Measurements from ENCODE around the gene DUS1L.

The DUS1L gene

GRCh38 chr17:82058230-82058854 lies 7.3 kb downstream of the DUS1L start:
- Histone ChIP-seq H2AFZ (ENCODE audit: low read depth, low read length) (no peak overlapping the region), H3K4me1 (ENCODE audit: insufficient read depth, low read length) (peaks cover 32% of the 10 kb centered on the region), H3K4me2 (ENCODE audit: insufficient read depth, low read length) (no peak overlapping the region), H4K20me1 (ENCODE audit: insufficient read depth, low read length) (peaks cover 68% of the 10 kb centered on the region), H3K4me3 (ENCODE audit: low read depth in 1 of 2, low read length in 2 of 2) (no peak overlapping the region), H3K9ac (ENCODE audit: low read depth, low read length) (no peak overlapping the region), H3K9me3 (ENCODE audit: insufficient read depth, low read length, severe bottlenecking) (no peaks in the 10 kb centered on the region), H3K27me3 (ENCODE audit: insufficient read depth, low read length, poor library complexity) (no peaks in the 10 kb centered on the region), H3K79me2 (ENCODE audit: insufficient read depth, low read length) (peaks cover 19% of the 10 kb centered on the region), H3K27ac (ENCODE audit: low read length) (no peak overlapping the region), H3K36me3 (ENCODE audit: insufficient read depth, low read length) (peaks cover 98% of the 10 kb centered on the region)
- TF ChIP-seq CTCF (IDR thresholded peaks at IDR 0.05; ENCODE audit: borderline replicate concordance, extremely low read depth, low read length, poor library complexity, severe bottlenecking): no peak
- no peak for TF ChIP-seq EZH2 (IDR thresholded peaks at IDR 0.05; ENCODE audit: borderline replicate concordance, low read depth, low read length, severe bottlenecking)
- DNase-seq: peak; percentile 8
- no peak for ATAC-seq (ENCODE audit: insufficient read depth, low read depth)

GRCh38 chr17:82056729-82057621 lies 8.6 kb downstream of the DUS1L start:
- H2AFZ ChIP-seq (ENCODE audit: low read depth, low read length): no peak overlapping the region
- H3K27ac ChIP-seq (ENCODE audit: low read length): no peak overlapping the region
- H3K9me3 ChIP-seq (ENCODE audit: insufficient read depth, low read length, severe bottlenecking): no peaks in the 10 kb centered on the region
- H3K9ac ChIP-seq (ENCODE audit: low read depth, low read length): no peak overlapping the region
- DNase-seq (peak; percentile 15), ATAC-seq (ENCODE audit: insufficient read depth, low read depth) (peak; percentile 4; the same call in 1 of the 3 replicates)
- no peak overlapping the region for H3K4me2 ChIP-seq (ENCODE audit: insufficient read depth, low read length)
- peaks cover 91% of the 10 kb centered on the region for H3K36me3 ChIP-seq (ENCODE audit: insufficient read depth, low read length)
- H3K4me3 ChIP-seq (ENCODE audit: low read depth in 1 of 2, low read length in 2 of 2): no peak overlapping the region
- no peaks in the 10 kb centered on the region for H3K27me3 ChIP-seq (ENCODE audit: insufficient read depth, low read length, poor library complexity)
- peaks cover 30% of the 10 kb centered on the region for H3K4me1 ChIP-seq (ENCODE audit: insufficient read depth, low read length)
- H4K20me1 ChIP-seq (ENCODE audit: insufficient read depth, low read length): peaks cover 75% of the 10 kb centered on the region
- peaks cover 30% of the 10 kb centered on the region for H3K79me2 ChIP-seq (ENCODE audit: insufficient read depth, low read length)
- TF ChIP-seq EZH2 (IDR thresholded peaks at IDR 0.05; ENCODE audit: borderline replicate concordance, low read depth, low read length, severe bottlenecking): no peak
- no peak for TF ChIP-seq CTCF (IDR thresholded peaks at IDR 0.05; ENCODE audit: borderline replicate concordance, extremely low read depth, low read length, poor library complexity, severe bottlenecking)

DNA sequence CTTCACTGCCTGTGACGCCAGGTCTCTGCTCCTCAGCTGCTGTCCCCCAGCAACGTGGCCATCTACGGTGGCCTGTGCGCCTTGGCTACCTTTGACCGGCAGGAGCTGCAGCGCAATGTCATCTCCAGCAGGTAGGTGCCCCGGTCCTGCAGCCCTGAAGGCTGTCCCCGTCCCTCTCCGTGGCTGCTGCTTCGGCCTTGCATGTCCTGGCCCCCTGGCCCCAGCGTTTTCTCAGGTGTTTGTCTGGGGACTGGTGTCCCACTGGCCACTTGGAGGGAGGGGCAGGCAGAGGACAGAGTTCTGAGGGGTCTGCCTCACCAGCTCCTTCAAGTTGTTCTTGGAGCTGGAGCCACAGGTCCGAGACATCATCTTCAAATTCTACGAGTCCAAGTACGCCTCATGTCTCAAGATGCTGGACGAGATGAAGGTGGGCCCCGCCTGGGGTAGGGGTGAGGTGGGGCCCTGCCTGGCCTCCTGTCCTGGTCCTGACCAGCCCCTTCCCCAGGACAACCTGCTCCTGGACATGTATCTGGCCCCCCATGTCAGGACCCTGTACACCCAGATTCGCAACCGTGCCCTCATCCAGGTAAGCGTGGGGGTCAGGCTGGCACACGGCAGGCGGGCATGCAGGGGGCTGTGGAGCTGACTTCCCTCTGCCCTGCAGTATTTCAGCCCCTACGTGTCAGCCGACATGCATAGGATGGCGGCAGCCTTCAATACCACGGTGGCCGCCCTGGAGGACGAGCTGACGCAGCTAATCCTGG lies 9.5 kb downstream of the DUS1L start:
- Histone ChIP-seq H3K9ac (ENCODE audit: low read depth, low read length) (no peak overlapping the region), H3K27ac (ENCODE audit: low read length) (no peak overlapping the region), H3K4me3 (ENCODE audit: low read depth in 1 of 2, low read length in 2 of 2) (no peak overlapping the region), H3K27me3 (ENCODE audit: insufficient read depth, low read length, poor library complexity) (no peaks in the 10 kb centered on the region), H3K4me1 (ENCODE audit: insufficient read depth, low read length) (peaks cover 30% of the 10 kb centered on the region), H3K4me2 (ENCODE audit: insufficient read depth, low read length) (no peak overlapping the region), H3K36me3 (ENCODE audit: insufficient read depth, low read length) (peaks cover 84% of the 10 kb centered on the region), H3K9me3 (ENCODE audit: insufficient read depth, low read length, severe bottlenecking) (no peaks in the 10 kb centered on the region), H4K20me1 (ENCODE audit: insufficient read depth, low read length) (peaks cover 69% of the 10 kb centered on the region), H3K79me2 (ENCODE audit: insufficient read depth, low read length) (peaks cover 33% of the 10 kb centered on the region), H2AFZ (ENCODE audit: low read depth, low read length) (no peak overlapping the region)
- no peak for ATAC-seq (ENCODE audit: insufficient read depth, low read depth)
- peak; percentile 6 for DNase-seq
- no peak for TF ChIP-seq EZH2 (IDR thresholded peaks at IDR 0.05; ENCODE audit: borderline replicate concordance, low read depth, low read length, severe bottlenecking)
- no peak for TF ChIP-seq CTCF (IDR thresholded peaks at IDR 0.05; ENCODE audit: borderline replicate concordance, extremely low read depth, low read length, poor library complexity, severe bottlenecking)

All from DND-41 (cell line).